K562 (cell line): Measurements from ENCODE around the gene MDP1. TPM values are rescaled to one million over a fixed set of nuclear protein-coding genes. Genes with fewer than 3 reads are reported as not detected.

Source experiments
- ASH1L ChIP-seq: fragments of 450-650 bp; IDR thresholded peaks from 2 replicates; pipeline ENCODE4 v1.6.1; 2018; ENCODE audit warnings: borderline replicate concordance, mild to moderate bottlenecking, low read depth; ENCODE audit not compliant: partially characterized antibody
- CCNT2 ChIP-seq: IDR thresholded peaks from 2 replicates; pipeline ENCODE4 v1.6.1; 2011; ENCODE audit warnings: borderline replicate concordance, low read depth, mild to moderate bottlenecking, moderate library complexity, mixed read lengths, low read length; ENCODE audit not compliant: insufficient read length; ENCODE audit errors: extremely low read depth
- E2F3 ChIP-seq: fragments of 250-450 bp; sonication (Bioruptor Pico); IDR thresholded peaks from 2 replicates; pipeline ENCODE4 v1.4.0; 2020; ENCODE audit warnings: mild to moderate bottlenecking
- EP300 ChIP-seq: IDR thresholded peaks from 2 replicates; pipeline ENCODE4 v1.6.1; 2012; ENCODE audit warnings: low read length, improper control_type of control experiment
- MAFF ChIP-seq: IDR thresholded peaks from 2 replicates; pipeline ENCODE4 v1.6.1; 2012; ENCODE audit warnings: low read length, improper control_type of control experiment
- MED1 ChIP-seq: sonication (generic); formaldehyde crosslinking; IDR thresholded peaks from 2 replicates; pipeline ENCODE4 v1.8.1; 2023; ENCODE audit warnings: missing genetic modification reagents, borderline replicate concordance
- PYGO2 ChIP-seq: fragments of 450-650 bp; IDR thresholded peaks from 2 replicates; pipeline ENCODE4 v1.6.1; 2016; ENCODE audit warnings: mild to moderate bottlenecking, missing genetic modification characterization, moderate library complexity, missing compliant biosample characterization
- RAD21 ChIP-seq, 2 experiments: fragments of 250-450 bp in 1 of 2; fragments of 450-650 bp in 1 of 2; sonication (Bioruptor Pico) in 1 of 2; formaldehyde crosslinking in 1 of 2; IDR thresholded peaks in 1 of 2; conservative IDR thresholded peaks in 1 of 2; 2 replicates each; pipeline versions ENCODE4 v1.4.0 to v1.8.0; 2020 to 2022; ENCODE audit warnings: mild to moderate bottlenecking in 2 of 2, moderate library complexity in 1 of 2
- ZFP36 ChIP-seq: fragments of 150-350 bp; IDR thresholded peaks from 2 replicates; pipeline ENCODE4 v1.6.1; 2018; ENCODE audit warnings: low read length, low read depth; ENCODE audit not compliant: partially characterized antibody
- ZSCAN32 ChIP-seq: fragments of 450-650 bp; formaldehyde crosslinking; IDR thresholded peaks from 2 replicates; pipeline ENCODE4 v1.4.0; 2020; ENCODE audit warnings: mild to moderate bottlenecking, moderate library complexity
- polyA plus RNA-seq, 8 experiments: library from polyadenylated mRNA; depleted of rRNA in 4 of 8; stranded (reverse) in 5 of 8; unstranded in 3 of 8; fragments of >200 nt; fragmentation: Nextera tagmentation in 2 of 8; fragmentation: Illumina TruSeq in 1 of 8; extraction: Ambion mirVana in 2 of 8; extraction: Trizol in 1 of 8; gene quantifications; 2 replicates each; pipeline versions ENCODE4 v1.2.1 to v1.2.3, GENCODE V29; 2011 to 2014; ENCODE audit warnings: inconsistent platforms in 1 of 8, missing spikeins in 1 of 8
- total RNA-seq, 7 experiments: library from RNA; depleted of rRNA in 6 of 7; stranded (reverse); fragments of >200 nt in 6 of 7; fragmentation: Illumina TruSeq in 2 of 7; extraction: Trizol in 2 of 7; gene quantifications; 2 replicates each; pipeline versions ENCODE4 v1.2.1 to v1.2.3, GENCODE V29; 2011 to 2021; ENCODE audit warnings: low replicate concordance in 1 of 7
- TF ChIP-seq, protein P1 (sequence below): fragments of 450-650 bp; IDR thresholded peaks from 2 replicates; pipeline ENCODE4 v1.6.1; 2017; ENCODE audit warnings: antibody characterized with exemption
- TF ChIP-seq, protein P2 (sequence below): fragments of 200-800 bp; sonication (Bioruptor generic); IDR thresholded peaks from 2 replicates; pipeline ENCODE4 v1.6.1; 2017; ENCODE audit warnings: missing genetic modification characterization, missing compliant biosample characterization
- TF ChIP-seq, protein P3 (sequence below): fragments of 450-650 bp; conservative IDR thresholded peaks from 2 replicates; pipeline ENCODE4 v1.6.1; 2016; ENCODE audit warnings: missing genetic modification characterization, low read depth, mild to moderate bottlenecking, control low read depth, missing compliant biosample characterization
- TF ChIP-seq, protein P4 (sequence below): fragments of 450-650 bp; formaldehyde crosslinking; IDR thresholded peaks from 2 replicates; pipeline ENCODE4 v1.4.0; 2020; ENCODE audit warnings: mild to moderate bottlenecking, moderate library complexity
- TF ChIP-seq, protein P5 (sequence below): fragments of 250-450 bp; sonication (Bioruptor Pico); IDR thresholded peaks from 2 replicates; pipeline ENCODE4 v1.9.0; 2021; ENCODE audit warnings: mild to moderate bottlenecking, inconsistent platforms

The MDP1 gene
- total and polyA plus RNA-seq, 9 of the 15 experiments (the other 6 are each of a cell fraction or from before 2014, with no cell fraction given), result 2.7 to 29.6 (median 11.0) TPM

DNA sequence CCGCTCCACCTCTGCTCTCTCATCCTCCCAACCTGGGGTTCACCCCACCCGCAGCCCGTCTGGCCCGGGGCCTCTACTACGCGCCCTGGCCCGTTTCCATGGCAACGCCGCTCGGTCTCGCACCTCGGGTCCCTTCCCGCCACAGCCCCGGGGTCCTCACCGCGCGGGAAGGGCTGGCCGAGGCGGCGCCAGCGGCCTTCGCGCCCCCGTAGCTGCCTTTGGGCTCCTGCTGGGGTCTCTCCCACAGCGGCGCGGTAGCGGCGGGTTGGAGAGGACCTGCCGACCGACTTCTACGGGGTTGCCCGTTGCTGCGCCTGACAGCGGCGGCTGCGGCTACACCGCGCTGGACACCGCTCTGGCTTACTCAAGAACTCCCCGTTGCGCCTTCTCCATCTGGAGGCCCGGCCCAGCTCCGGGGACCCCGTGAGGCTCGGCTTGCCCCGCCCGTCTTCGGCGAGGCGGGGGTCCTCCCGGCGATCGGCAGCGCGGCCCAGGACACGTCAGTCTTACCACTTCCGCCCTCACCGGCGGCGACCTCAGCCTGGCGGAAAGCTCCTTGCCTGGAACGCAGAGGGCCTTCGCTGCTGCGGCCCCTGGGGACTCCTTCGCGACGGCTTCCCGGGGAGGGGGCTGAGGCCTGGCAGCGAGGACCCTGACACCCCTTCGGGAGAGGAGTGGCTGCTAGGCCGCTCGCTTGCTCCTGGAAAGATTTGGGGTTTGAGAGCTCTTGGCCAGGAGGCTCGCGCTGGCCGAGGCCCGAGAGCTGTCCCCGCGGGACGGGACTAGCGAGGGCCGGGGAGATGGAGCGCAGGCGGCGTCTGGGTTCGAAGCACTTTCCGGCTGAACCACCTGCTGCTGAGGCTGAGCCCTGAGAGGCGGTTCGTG, 20.4 kb downstream of the MDP1 start, which contains the start of gene TM9SF1 (continued):
- no peak for TF ChIP-seq RAD21 (CRISPR knock-in tag; conservative IDR thresholded peaks at IDR 0.05 in 1 of 2, IDR thresholded peaks at IDR 0.05 in 1 of 2)
- no peak for TF ChIP-seq ZFP36
- TF ChIP-seq, protein P1, sequence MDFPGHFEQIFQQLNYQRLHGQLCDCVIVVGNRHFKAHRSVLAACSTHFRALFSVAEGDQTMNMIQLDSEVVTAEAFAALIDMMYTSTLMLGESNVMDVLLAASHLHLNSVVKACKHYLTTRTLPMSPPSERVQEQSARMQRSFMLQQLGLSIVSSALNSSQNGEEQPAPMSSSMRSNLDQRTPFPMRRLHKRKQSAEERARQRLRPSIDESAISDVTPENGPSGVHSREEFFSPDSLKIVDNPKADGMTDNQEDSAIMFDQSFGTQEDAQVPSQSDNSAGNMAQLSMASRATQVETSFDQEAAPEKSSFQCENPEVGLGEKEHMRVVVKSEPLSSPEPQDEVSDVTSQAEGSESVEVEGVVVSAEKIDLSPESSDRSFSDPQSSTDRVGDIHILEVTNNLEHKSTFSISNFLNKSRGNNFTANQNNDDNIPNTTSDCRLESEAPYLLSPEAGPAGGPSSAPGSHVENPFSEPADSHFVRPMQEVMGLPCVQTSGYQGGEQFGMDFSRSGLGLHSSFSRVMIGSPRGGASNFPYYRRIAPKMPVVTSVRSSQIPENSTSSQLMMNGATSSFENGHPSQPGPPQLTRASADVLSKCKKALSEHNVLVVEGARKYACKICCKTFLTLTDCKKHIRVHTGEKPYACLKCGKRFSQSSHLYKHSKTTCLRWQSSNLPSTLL, result no peak
- TF ChIP-seq ASH1L, result peak; percentile 14
- no peak for TF ChIP-seq MAFF
- no peak for TF ChIP-seq MED1 (CRISPR knock-in tag)
- TF ChIP-seq CCNT2, result peak; percentile 8
- TF ChIP-seq PYGO2 (tag), result no peak
- peak; percentile 75 for TF ChIP-seq E2F3 (CRISPR knock-in tag)
- TF ChIP-seq EP300, result no peak
- TF ChIP-seq, protein P2, sequence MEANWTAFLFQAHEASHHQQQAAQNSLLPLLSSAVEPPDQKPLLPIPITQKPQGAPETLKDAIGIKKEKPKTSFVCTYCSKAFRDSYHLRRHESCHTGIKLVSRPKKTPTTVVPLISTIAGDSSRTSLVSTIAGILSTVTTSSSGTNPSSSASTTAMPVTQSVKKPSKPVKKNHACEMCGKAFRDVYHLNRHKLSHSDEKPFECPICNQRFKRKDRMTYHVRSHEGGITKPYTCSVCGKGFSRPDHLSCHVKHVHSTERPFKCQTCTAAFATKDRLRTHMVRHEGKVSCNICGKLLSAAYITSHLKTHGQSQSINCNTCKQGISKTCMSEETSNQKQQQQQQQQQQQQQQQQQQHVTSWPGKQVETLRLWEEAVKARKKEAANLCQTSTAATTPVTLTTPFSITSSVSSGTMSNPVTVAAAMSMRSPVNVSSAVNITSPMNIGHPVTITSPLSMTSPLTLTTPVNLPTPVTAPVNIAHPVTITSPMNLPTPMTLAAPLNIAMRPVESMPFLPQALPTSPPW, result peak; percentile 61
- TF ChIP-seq ZSCAN32, result no peak
- TF ChIP-seq, protein P3, sequence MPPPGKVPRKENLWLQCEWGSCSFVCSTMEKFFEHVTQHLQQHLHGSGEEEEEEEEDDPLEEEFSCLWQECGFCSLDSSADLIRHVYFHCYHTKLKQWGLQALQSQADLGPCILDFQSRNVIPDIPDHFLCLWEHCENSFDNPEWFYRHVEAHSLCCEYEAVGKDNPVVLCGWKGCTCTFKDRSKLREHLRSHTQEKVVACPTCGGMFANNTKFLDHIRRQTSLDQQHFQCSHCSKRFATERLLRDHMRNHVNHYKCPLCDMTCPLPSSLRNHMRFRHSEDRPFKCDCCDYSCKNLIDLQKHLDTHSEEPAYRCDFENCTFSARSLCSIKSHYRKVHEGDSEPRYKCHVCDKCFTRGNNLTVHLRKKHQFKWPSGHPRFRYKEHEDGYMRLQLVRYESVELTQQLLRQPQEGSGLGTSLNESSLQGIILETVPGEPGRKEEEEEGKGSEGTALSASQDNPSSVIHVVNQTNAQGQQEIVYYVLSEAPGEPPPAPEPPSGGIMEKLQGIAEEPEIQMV (tag), result no peak
- TF ChIP-seq, protein P4, sequence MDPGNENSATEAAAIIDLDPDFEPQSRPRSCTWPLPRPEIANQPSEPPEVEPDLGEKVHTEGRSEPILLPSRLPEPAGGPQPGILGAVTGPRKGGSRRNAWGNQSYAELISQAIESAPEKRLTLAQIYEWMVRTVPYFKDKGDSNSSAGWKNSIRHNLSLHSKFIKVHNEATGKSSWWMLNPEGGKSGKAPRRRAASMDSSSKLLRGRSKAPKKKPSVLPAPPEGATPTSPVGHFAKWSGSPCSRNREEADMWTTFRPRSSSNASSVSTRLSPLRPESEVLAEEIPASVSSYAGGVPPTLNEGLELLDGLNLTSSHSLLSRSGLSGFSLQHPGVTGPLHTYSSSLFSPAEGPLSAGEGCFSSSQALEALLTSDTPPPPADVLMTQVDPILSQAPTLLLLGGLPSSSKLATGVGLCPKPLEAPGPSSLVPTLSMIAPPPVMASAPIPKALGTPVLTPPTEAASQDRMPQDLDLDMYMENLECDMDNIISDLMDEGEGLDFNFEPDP (CRISPR knock-in tag), result no peak
- TF ChIP-seq, protein P5, sequence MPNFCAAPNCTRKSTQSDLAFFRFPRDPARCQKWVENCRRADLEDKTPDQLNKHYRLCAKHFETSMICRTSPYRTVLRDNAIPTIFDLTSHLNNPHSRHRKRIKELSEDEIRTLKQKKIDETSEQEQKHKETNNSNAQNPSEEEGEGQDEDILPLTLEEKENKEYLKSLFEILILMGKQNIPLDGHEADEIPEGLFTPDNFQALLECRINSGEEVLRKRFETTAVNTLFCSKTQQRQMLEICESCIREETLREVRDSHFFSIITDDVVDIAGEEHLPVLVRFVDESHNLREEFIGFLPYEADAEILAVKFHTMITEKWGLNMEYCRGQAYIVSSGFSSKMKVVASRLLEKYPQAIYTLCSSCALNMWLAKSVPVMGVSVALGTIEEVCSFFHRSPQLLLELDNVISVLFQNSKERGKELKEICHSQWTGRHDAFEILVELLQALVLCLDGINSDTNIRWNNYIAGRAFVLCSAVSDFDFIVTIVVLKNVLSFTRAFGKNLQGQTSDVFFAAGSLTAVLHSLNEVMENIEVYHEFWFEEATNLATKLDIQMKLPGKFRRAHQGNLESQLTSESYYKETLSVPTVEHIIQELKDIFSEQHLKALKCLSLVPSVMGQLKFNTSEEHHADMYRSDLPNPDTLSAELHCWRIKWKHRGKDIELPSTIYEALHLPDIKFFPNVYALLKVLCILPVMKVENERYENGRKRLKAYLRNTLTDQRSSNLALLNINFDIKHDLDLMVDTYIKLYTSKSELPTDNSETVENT (CRISPR knock-in tag), result no peak; the same call in 1 of the 2 replicates
